ENCODE results near the gene COX20. TPM values are rescaled to one million over a fixed set of nuclear protein-coding genes. Genes with fewer than 3 reads are reported as not detected.

Gene COX20
- total RNA-seq, 2 experiments from 2014 or later, result 41.2 to 50.7 TPM

DNA sequence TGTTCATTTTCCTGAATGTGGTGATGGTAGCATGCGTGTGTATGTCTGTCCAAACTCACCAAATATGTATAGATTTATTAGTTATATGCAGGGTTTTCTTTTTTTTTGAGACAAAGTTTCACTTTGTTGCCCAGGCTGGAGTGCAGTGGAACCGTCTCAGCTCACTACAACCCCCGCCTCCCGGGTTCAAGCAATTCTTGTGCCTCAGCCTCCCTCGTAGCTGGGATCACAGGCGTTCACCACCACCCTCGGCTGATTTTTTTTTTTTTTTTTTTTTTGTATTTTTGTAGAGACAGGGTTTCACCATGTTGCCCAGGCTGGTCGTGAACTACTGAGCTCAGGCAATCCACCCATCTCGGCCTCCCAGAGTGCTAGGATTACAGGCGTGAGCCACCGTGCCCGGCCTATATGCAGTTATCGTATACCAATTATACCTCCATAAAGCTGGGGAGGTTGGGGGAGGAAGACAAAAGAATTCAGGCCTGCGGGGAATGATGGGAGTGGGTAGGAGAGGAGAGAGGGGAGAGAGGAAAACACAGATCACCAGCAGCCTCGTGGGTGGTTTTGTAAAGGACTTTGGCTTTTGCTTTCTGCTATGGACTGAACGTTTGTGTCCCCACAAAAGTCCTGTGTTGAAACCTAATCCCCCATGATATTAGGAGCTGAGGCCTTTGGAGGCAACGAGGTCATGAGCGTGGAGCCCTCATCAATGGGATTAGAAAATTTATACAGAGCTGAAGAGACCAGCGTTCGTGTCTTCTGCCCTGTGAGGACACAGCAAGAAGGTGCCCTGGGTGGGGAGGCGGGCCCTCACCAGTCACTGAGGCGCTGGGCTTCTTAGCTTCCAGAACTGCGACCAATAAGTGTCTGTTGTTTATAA lies 33.3 kb downstream of the COX20 start:
- Mint-ChIP-seq H3K27me3 (no peaks in the 10 kb centered on the region), H3K9me3 (no peaks in the 10 kb centered on the region), H3K27ac (no peak overlapping the region), H3K4me1 (peaks cover 16% of the 10 kb centered on the region), H3K4me3 (no peak overlapping the region), H3K36me3 (peaks cover 6% of the 10 kb centered on the region)
- DNase-seq, result no peak

DNA sequence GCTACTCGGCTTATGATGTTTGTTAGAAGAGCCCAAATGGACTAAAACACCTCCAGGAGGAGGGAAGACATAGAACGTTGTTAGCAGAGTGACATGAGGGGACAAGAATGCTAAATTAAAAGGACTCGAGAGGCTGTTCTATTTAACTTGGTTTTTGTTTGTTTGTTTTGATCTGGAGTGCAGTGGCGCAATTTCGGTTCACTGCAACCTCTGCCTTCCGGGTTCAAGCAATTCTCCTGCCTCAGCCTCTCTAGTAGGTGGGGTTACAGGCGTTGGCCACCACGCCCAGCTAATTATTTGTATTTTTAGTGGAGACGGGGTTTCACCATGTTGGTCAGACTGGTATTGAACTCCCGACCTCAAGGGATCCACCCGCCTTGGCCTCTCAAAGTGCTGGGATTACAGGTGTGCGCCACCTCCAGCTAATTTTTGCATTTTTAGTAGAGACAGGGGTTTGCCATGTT lies 33.9 kb downstream of the COX20 start:
- Mint-ChIP-seq H3K4me1 (peaks cover 16% of the 10 kb centered on the region), H3K27ac (no peak overlapping the region), H3K36me3 (no peaks in the 10 kb centered on the region), H3K27me3 (no peaks in the 10 kb centered on the region), H3K9me3 (no peaks in the 10 kb centered on the region), H3K4me3 (no peak overlapping the region)
- no peak for DNase-seq

DNA sequence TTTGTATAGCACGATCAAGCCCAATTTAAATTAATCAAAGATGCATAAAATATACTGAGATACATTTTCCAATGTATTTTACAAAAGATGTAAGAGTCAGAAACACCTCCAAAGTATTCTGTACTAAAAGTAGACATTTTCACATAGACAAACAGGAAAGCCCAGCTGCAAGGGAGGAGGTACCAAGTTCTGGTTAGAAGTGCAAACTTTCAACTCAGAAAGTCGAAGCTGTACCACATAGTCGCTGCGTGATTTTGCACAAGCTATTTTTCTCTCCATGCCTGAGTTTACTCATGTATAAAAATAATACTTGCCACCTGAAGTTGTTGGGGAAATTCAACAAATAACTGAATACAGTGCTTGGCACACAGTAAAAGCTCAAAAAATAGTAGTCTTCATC lies 34.5 kb downstream of the COX20 start:
- Mint-ChIP-seq H3K27ac (no peak overlapping the region), H3K9me3 (no peaks in the 10 kb centered on the region), H3K36me3 (no peaks in the 10 kb centered on the region), H3K4me1 (peaks cover 16% of the 10 kb centered on the region), H3K4me3 (no peak overlapping the region), H3K27me3 (no peaks in the 10 kb centered on the region)
- DNase-seq, result no peak

DNA sequence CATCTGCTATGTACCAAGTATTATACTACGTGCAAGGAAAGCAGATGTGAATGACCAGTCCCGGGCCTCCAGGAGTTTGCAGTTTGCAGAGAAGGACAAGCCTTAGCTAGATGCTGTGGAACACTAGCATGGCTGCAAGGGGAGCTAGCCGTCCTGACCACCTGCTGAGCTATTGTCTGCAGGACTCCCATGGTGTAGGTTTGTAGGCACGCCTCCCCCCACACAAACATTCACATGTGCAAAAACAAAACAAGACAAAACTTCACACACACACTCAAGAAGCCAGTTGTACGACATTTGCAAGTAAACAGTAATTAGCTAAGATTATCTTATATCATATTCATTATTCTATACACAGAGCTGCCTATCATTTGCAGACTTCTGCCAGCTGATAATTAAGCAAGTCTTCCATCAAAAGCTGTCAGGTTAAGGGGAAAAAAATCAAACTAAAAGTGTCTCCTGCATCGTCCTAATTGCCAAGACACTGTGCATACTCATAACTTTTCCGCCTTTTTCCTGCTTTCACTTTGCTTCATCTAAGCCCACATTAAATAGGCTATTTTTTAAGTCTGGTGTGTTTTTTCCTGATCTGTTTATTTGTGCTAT lies 39.6 kb downstream of the COX20 start:
- no peak for DNase-seq
- Mint-ChIP-seq H3K27ac (no peak overlapping the region), H3K4me1 (no peaks in the 10 kb centered on the region), H3K36me3 (no peaks in the 10 kb centered on the region), H3K4me3 (no peak overlapping the region), H3K27me3 (no peaks in the 10 kb centered on the region), H3K9me3 (no peaks in the 10 kb centered on the region)

DNA sequence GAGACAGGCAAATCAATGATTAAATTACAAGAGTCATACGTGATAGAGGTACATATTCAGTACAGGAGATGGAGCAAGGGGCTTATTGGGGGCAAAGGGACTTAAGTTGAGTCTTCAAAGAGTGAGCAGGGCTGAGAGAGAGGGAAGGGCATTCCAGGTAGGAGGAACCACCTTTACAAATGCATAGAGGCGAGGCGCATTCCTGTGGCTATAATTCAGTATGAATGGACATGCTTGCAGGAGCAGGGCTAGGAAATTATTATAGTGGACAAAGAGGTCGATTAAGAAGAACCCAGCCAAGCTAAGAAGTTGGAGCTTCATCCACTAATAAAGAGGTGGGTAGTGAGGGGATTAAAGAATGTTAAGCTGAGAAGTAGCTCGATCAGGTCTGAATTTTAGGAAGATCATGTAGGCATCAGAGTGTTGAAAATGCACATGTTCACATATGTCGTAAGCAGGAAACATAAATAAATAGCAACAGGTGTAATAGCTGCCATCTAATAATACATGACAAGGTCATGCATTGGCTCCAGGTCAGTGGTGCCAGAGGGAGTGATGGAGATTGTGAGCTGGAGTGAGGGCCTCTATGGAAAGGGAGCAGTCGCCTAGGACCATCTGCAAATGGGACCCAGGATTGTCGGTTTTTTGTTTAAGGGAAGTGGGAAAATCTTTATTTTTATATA lies 40.9 kb downstream of the COX20 start:
- Mint-ChIP-seq H3K27me3 (no peaks in the 10 kb centered on the region), H3K9me3 (no peaks in the 10 kb centered on the region), H3K36me3 (no peaks in the 10 kb centered on the region), H3K4me3 (no peak overlapping the region), H3K4me1 (no peaks in the 10 kb centered on the region), H3K27ac (no peak overlapping the region)
- no peak for DNase-seq

DNA sequence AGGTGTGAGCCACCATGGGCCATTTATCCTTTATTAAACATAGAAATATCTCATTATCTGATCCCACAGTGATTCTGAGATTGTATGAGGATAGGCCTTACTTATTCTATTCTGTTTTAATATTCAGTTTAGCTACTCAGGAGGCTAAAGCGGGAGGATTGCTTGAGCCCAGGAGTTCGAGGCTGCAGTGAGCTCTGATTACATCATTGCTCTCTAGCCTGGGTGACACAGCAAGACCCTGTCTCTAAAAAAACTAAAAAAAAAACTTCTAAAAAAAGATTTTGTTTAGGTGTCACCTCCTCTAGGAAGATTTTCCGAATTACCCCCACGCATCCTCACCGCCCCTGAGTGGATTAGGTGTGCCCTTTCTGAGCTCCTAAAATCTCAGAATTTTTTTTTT lies 43.2 kb downstream of the COX20 start:
- H3K4me1 Mint-ChIP-seq, result no peaks in the 10 kb centered on the region
- H3K27ac Mint-ChIP-seq, result no peak overlapping the region
- H3K4me3 Mint-ChIP-seq, result no peak overlapping the region
- H3K36me3 Mint-ChIP-seq, result no peaks in the 10 kb centered on the region
- no peaks in the 10 kb centered on the region for H3K9me3 Mint-ChIP-seq
- no peak for DNase-seq
- no peaks in the 10 kb centered on the region for H3K27me3 Mint-ChIP-seq

DNA sequence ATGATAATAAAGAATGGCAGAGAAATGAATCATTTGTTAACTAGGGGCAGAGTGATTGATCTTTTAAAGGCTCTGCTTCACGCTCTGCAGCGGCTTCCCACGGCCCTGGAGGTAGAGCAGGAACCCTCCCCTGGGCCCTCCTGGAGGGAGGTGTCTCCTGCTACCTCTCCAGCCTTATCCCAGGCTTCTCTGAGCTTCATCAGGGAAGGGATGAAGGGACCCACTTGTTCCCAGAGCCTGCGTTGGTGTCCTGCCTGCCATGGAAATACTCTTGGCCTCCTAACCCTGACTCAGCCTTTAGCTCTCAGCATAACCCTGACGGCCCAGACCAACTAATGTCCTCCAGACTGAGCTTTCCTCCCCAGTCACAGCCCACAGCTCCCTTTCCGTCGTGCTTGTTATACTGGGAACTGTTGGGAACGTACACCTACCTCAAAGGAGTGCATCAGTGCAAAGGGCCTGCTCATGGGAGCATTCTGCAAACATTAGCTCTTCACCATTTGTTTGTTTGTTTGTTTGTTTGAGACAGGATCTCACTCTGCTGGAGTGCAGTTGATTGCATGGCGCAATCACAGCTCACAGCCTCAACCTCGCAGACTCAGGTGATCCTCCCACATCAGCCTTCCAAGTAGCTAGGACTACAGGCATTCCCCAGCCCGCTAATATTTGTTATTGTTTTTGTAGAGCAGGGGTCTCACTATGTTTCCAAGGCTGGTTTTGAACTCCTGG lies 46.3 kb downstream of the COX20 start:
- Mint-ChIP-seq H3K27ac (no peak overlapping the region), H3K36me3 (no peaks in the 10 kb centered on the region), H3K27me3 (no peaks in the 10 kb centered on the region), H3K4me3 (no peak overlapping the region), H3K9me3 (no peaks in the 10 kb centered on the region), H3K4me1 (no peaks in the 10 kb centered on the region)
- no peak for DNase-seq

DNA sequence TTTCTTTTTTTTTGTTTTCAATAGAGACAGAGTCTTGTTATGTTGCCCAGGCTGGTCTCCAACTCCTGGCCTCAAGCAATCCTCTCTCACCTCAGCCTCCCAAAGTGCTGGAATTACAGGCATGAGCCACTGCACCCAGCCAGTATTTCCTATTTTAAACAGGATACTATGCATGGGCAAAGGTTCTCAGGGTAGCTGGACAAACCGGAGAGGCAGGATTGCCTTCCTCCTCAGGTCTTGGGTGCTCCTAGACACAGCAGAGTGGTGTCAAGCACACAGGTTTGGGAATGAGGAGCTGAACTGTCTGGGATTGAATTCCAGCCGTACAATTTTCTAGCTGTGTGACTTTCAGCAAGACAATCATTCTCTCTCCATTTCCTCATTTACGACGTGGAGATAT lies 51.8 kb downstream of the COX20 start:
- H3K36me3 Mint-ChIP-seq, result no peaks in the 10 kb centered on the region
- no peak overlapping the region for H3K4me3 Mint-ChIP-seq
- no peaks in the 10 kb centered on the region for H3K4me1 Mint-ChIP-seq
- no peak for DNase-seq
- no peaks in the 10 kb centered on the region for H3K9me3 Mint-ChIP-seq
- H3K27ac Mint-ChIP-seq, result no peak overlapping the region
- no peaks in the 10 kb centered on the region for H3K27me3 Mint-ChIP-seq

DNA sequence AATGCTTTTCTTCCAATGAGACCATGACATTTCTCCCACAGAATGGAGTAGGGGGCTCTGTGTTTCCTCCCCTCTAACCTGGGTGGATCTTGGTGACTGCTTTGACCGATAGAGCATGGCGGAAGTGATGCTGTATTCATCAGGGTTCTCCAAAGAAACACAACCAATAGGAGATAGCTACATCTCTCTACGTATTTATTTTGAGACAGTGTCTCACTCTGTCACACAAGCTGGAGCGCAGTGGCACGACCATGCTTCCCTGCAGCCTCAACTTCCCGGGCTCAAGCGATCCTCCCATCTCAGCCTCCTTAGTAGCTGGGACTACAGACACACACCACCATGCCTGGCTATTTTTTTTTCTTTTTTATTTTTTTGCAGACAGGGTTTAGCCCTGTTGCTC lies 58.4 kb downstream of the COX20 start:
- H3K27ac Mint-ChIP-seq, result no peak overlapping the region
- H3K4me1 Mint-ChIP-seq, result no peaks in the 10 kb centered on the region
- no peaks in the 10 kb centered on the region for H3K36me3 Mint-ChIP-seq
- H3K9me3 Mint-ChIP-seq, result no peaks in the 10 kb centered on the region
- no peak overlapping the region for H3K4me3 Mint-ChIP-seq
- no peak for DNase-seq
- H3K27me3 Mint-ChIP-seq, result peaks cover 5% of the 10 kb centered on the region

Other genes with a start within 250 kb of the COX20 start
- gene DESI2, start 182.5 kb upstream of the COX20 start, total RNA-seq, result 10 to 100 TPM; 33.8 to 37.0 TPM
- 100 to 1,000 TPM; 639 to 651 TPM for gene HNRNPU, start 28.9 kb downstream of the COX20 start, total RNA-seq

All from activated naive CD8-positive, alpha-beta T cell treated with anti-CD3 and anti-CD28 coated beads for 36 hours (primary cell).